ENCODE results near the gene DHX15. TPM values are rescaled to one million over a fixed set of nuclear protein-coding genes. Genes with fewer than 3 reads are reported as not detected.

Gene DHX15
- total RNA-seq, 2 experiments from 2014 or later, result 169 to 177 TPM

DNA sequence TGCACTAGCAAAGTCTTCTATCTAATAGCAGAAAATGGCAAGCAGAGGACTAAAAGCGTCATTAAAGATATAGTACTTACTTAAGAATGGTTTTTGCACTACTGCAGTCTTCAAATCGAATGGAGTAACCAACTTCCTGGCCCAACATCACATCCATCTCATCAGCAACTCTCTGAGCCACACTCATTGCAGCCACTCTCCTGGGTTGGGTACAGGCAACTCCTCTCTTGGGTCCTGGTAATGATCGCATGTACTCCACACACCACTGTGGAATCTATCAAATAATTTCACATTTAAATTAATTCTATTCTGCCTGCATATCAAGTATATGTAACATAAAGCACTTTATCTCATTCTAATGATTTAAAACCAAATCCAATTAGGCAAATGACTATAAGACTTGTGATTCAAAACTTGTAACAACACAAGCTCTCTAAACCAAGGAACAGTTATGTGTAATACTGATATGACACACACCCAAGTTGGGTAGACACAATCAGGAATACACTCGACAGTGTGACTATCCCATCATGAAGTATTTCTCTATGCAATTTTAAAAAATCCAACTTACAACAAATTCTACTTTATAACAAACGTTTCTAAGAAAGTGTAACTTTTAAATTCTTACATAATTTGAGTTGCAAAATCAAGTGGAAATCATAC, 13.6 kb downstream of the DHX15 start:
- ATAC-seq (ENCODE audit: low read depth), result no peak
- POLR2A ChIA-PET, result no interaction called here
- Mint-ChIP-seq H3K9me3 (no peaks in the 10 kb centered on the region), H3K36me3 (peaks cover 45% of the 10 kb centered on the region), H3K27me3 (no peaks in the 10 kb centered on the region), H3K27ac (no peak overlapping the region), H3K4me1 (peaks cover 44% of the 10 kb centered on the region), H3K4me3 (peak overlapping the region; percentile 15)
- DNase-seq, result no peak

DNA sequence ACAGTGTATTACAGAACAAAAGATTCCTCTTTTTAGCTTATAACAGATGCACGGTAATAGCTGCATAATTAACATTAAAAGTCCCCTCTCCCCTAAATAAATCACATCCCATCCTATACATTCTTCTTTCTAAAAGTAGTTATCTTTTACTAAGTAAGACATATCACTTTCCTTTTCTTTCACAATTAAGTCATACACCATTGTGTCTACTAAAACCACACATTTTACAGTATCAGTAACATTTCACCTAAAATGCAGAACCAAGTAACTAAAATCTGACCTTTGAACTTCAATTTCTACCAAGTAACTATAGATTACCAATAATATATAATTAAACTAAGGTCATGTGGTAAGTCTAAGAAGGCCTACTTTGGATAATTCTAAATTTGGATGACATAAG, 14.2 kb downstream of the DHX15 start:
- Mint-ChIP-seq H3K36me3 (peaks cover 45% of the 10 kb centered on the region), H3K4me3 (peak overlapping the region; percentile 35), H3K4me1 (peaks cover 47% of the 10 kb centered on the region), H3K9me3 (no peaks in the 10 kb centered on the region), H3K27ac (peak overlapping the region; percentile 44), H3K27me3 (no peaks in the 10 kb centered on the region)
- DNase-seq (no peak), ATAC-seq (ENCODE audit: low read depth) (no peak)
- POLR2A ChIA-PET, result no interaction called here

DNA sequence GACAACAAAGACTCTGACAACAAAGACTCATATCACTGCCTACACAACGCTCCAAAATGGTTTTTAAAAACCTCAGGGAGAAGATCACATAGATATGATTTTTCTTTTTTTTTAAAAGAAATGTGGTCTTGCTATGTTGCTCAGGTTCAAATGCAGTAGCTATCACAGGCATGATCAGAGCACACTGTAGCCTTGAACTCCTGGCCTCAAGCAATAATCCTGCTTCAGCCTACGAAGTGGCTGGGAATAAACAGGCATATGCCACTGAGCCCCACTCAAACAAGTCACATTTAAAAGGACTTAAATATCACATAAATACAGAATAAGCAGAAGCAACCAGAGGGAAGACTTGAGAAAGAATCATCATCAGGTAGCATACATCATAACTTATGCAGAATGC, 14.7 kb downstream of the DHX15 start:
- no peak for DNase-seq
- Mint-ChIP-seq H3K4me1 (peaks cover 48% of the 10 kb centered on the region), H3K36me3 (peaks cover 47% of the 10 kb centered on the region), H3K9me3 (no peaks in the 10 kb centered on the region), H3K27me3 (no peaks in the 10 kb centered on the region), H3K4me3 (no peak overlapping the region), H3K27ac (no peak overlapping the region)
- ATAC-seq (ENCODE audit: low read depth), result no peak
- POLR2A ChIA-PET, result no interaction called here

DNA sequence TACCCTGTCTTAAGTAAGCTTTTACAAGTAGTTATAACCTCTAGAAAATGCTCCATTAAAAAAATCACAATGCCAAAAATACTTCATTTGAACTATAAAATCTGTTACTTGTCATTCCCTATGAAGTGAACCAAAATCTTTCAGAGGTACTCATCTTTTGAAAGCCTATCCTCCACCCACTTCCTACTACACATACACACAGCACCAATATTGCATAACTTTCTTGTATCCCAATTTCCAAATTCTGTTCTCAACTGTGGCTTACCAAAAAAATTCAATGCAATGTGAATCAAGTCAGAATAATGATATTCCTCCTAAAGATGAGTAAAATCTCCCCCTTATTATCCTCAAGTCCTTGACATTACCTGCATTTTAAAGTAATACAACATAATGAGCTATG, 15.9 kb downstream of the DHX15 start:
- POLR2A ChIA-PET, result no interaction called here
- H3K4me1 Mint-ChIP-seq, result peaks cover 48% of the 10 kb centered on the region

DNA sequence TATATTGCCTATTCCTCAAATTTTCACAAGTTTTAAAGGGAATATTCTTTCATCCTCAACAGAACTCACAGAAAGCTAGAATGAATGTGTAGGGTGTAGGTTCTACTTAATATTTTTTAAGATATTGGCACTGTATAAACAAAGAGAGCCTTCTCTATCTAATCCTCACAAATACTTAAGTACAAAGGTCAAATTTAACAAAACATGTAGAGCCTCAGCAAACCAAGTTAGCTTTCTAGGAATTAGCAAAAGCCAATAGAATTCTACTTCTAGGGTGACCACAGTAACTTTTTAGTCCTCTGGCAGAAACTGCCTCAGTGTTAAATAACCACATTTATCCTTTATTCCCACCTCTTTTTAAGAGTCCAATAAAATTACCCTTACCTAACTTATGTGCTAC, 19.3 kb downstream of the DHX15 start:
- Mint-ChIP-seq H3K27me3 (no peaks in the 10 kb centered on the region), H3K27ac (no peak overlapping the region), H3K9me3 (peaks cover 4% of the 10 kb centered on the region), H3K36me3 (peaks cover 50% of the 10 kb centered on the region), H3K4me3 (no peak overlapping the region), H3K4me1 (peaks cover 34% of the 10 kb centered on the region)
- ATAC-seq (ENCODE audit: low read depth) (no peak), DNase-seq (no peak)
- POLR2A ChIA-PET, result no interaction called here

More for the DNA sequence above, 15.9 kb downstream of the DHX15 start:
- Mint-ChIP-seq H3K27ac (peak overlapping the region; percentile 70), H3K27me3 (no peaks in the 10 kb centered on the region), H3K9me3 (no peaks in the 10 kb centered on the region), H3K4me3 (no peak overlapping the region), H3K36me3 (peaks cover 47% of the 10 kb centered on the region)
- DNase-seq, result no peak
- ATAC-seq (ENCODE audit: low read depth), result no peak

DNA sequence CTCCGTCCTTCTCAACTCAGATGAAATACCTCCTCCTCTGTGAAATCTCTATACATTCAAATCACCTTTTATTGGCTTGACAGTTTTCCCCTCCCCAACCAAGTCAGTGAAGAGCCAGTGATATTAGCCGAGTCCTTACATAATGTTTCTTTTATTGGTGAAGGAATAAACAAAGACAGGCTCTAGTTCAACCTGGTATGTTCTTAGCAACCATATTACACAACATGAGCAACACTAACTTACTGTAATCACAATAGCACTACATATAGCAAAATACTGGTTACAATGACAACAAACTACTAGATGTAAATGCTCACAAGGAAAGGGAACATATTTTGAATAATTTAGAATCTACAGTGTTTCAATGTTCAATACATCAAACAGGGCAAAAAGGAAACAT, 19.9 kb downstream of the DHX15 start:
- Mint-ChIP-seq H3K27ac (no peak overlapping the region), H3K4me3 (no peak overlapping the region)

DNA sequence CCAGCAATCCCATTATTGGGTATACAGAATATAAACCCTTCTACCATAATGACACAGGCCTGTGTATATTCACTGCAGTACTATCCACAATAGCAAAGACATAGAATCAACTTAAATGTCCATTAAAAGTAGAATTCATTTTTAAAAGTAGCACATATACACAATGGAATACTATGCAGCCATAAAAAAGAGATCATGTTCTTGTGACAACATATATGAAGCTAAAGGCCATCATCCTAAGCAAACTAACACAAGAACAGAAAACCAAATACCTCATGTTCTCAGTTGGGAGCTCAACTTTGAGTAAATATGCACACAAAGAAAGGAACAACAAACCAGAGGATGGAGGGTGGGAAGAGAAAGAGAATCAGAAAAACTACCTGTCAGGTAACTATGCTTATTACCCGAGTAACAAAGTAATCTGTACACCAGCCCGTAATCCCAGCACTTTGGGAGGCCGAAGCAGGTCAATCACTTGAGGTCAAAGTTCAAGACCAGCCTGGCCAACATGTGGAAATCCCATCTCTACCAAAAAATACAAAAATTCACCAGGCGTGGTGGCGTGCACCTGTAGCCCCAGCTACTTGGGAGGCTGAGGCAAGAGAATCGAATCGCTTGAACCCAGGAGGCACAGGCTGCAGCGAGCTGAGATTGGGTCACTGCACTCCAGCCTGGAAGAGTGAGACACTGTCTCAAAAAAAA, 22.8 kb downstream of the DHX15 start:
- Mint-ChIP-seq H3K4me3 (no peak overlapping the region), H3K9me3 (peaks cover 4% of the 10 kb centered on the region), H3K36me3 (peaks cover 49% of the 10 kb centered on the region), H3K4me1 (peaks cover 43% of the 10 kb centered on the region), H3K27me3 (no peaks in the 10 kb centered on the region), H3K27ac (no peak overlapping the region)
- DNase-seq (no peak), ATAC-seq (ENCODE audit: low read depth) (no peak)
- POLR2A ChIA-PET, result no interaction called here

More for the DNA sequence above, 19.9 kb downstream of the DHX15 start:
- H3K36me3 Mint-ChIP-seq, result peaks cover 49% of the 10 kb centered on the region
- H3K27me3 Mint-ChIP-seq, result no peaks in the 10 kb centered on the region
- POLR2A ChIA-PET, result no interaction called here
- DNase-seq, result no peak
- ATAC-seq (ENCODE audit: low read depth), result no peak
- peaks cover 4% of the 10 kb centered on the region for H3K9me3 Mint-ChIP-seq
- peaks cover 33% of the 10 kb centered on the region for H3K4me1 Mint-ChIP-seq

DNA sequence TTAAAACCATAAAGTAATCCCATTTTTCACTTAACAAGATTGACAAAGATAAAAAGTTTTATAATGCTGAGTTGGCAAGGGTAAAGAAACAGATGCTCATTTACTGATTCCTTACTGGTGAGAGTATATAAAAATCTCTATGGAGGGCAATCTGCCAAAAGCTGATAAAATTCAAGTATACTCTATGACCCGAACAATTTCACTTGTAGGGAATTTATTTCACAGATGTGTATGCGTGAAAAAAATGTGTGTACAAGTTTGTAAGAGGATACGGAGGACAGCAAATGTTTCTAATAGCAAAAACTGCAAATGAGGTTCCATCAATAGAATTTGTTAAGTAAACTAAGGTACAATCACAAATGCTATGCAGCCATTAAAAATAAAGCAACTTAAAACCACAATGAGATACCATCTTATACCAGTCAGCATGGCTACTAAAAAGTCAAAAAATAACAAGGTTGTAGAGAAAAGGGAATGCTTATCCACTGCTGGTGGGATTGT, 23.4 kb downstream of the DHX15 start:
- POLR2A ChIA-PET, result no interaction called here

DNA sequence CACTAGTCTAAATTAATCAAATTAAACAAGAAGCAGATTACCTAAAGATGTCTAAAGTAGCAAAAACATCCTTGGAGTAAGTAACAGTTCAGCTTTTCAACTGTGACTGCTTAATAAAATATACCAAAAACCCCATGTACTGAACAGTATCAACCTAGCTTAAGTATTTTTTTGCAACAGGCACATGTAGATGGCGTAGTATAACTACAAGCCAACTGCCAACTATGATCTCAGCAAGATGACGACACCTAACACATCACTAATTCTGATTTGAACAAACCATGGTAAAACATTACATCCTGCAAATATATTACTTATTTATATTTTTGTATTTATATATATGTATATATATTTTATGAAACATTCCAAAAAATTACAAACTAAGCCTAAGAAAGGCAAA, 24.5 kb downstream of the DHX15 start:
- no peak overlapping the region for H3K4me3 Mint-ChIP-seq

More for the DNA sequence above, 23.4 kb downstream of the DHX15 start:
- no peaks in the 10 kb centered on the region for H3K27me3 Mint-ChIP-seq
- peaks cover 47% of the 10 kb centered on the region for H3K4me1 Mint-ChIP-seq
- peaks cover 4% of the 10 kb centered on the region for H3K9me3 Mint-ChIP-seq
- no peak for ATAC-seq (ENCODE audit: low read depth)
- no peak overlapping the region for H3K27ac Mint-ChIP-seq
- H3K36me3 Mint-ChIP-seq, result peaks cover 50% of the 10 kb centered on the region
- H3K4me3 Mint-ChIP-seq, result no peak overlapping the region
- no peak for DNase-seq

DNA sequence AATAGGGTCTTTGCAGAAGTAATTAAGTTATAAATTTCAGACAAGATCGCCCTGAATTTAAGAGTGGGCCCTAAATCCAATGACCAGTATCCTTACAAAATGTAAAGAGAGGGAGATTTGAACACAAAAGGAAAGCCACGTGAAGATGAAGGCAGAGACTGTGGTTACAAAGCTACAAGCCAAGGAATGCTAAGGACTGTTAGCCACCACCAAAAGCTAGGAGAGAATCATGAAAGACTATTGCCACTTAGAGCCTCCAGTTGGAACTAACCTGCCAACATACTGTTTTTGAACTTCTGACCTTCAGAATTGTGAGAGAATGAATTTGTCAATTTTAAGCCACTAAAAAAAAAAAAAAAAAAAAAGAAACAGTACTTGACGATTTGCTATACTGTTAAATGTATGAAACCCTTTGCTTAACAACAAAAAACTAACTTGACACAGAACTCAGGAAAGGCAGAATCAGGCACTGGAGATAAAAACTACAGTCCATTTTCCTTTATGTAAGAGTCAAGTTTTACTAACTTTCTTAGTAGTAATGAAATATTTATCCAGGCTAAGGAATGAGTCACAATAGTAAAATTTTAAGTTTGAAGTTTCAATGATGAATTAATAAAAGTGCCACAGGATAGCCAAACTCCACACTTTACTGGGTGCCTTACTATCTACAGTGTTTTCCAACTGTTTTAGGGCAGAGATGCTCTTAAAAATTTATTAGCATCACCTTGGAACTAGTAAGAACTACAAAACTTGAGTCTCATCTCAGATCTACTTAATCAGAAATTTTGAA, 25.1 kb downstream of the DHX15 start:
- Mint-ChIP-seq H3K9me3 (peaks cover 4% of the 10 kb centered on the region), H3K4me1 (peaks cover 41% of the 10 kb centered on the region), H3K27ac (no peak overlapping the region), H3K4me3 (peak overlapping the region; percentile 32), H3K27me3 (no peaks in the 10 kb centered on the region), H3K36me3 (peaks cover 46% of the 10 kb centered on the region)
- POLR2A ChIA-PET, result interaction anchor here (1.3 kb wide), 1 partner anchor 25 kb away, joined by 7 read pairs; the partner anchor contains the start of gene DHX15
- no peak for DNase-seq
- no peak for ATAC-seq (ENCODE audit: low read depth)

More for the DNA sequence above, 24.5 kb downstream of the DHX15 start:
- peaks cover 45% of the 10 kb centered on the region for H3K4me1 Mint-ChIP-seq
- peaks cover 48% of the 10 kb centered on the region for H3K36me3 Mint-ChIP-seq
- ATAC-seq (ENCODE audit: low read depth) (no peak), DNase-seq (no peak)
- no peaks in the 10 kb centered on the region for H3K27me3 Mint-ChIP-seq
- H3K27ac Mint-ChIP-seq, result no peak overlapping the region
- POLR2A ChIA-PET, result interaction anchor here (1.3 kb wide), 1 partner anchor 25 kb away, joined by 7 read pairs; the partner anchor contains the start of gene DHX15
- peaks cover 4% of the 10 kb centered on the region for H3K9me3 Mint-ChIP-seq

DNA sequence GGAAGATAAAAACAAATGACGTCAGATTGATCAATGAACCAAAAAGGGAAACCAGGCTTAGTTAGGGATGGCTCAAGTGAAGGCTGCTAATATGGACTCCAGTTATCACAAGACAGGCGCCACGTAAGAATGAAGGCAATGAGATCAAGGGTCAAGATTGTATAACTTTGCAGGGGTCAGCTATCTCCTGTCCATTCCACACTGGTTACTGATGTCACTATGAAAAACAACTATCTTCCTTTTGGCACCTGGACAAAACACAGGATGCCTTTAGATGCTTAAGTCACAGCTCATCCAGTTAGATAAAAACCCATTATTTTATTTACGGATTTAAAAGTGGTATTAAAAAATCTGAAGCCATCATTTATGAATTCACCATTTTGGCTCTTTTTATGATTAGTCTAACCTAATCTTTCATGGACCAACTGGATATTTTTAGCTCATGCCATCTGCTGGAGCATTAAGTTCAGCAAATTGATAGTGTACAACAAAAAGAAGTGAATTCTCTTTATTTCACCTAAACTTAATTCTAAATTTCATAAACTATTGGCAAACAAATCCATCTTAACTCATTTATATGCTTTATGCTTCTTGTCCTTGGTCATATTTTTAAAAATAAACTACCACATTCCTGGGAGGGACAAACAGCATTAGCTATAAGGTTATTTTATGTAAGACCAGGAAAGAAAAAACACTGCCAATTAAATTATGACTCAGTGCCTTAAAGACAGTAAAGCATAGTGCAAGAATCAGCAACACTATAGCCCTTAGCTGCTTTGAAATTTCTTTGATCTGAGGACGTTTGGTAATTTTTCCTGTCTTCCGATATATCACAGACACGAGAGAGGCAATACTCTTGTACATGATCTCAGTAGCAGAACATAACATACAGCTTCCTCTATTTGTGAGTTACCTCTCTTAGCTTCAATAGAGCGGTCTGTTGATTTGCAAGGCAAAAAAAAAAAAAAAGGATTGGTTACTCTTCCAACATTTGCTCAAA, 27.0 kb downstream of the DHX15 start:
- POLR2A ChIA-PET, result interaction anchor here (0.6 to 1.6 kb wide), 4 partner anchors 8 to 187 kb away, joined by 3 to 5 read pairs (median 3); partner anchors contain the start of gene DHX15
- peak; percentile 71 for ATAC-seq (ENCODE audit: low read depth)
- peaks cover 35% of the 10 kb centered on the region for H3K36me3 Mint-ChIP-seq
- peak overlapping the region; percentile 41 for H3K4me3 Mint-ChIP-seq
- no peaks in the 10 kb centered on the region for H3K27me3 Mint-ChIP-seq
- H3K9me3 Mint-ChIP-seq, result peaks cover 4% of the 10 kb centered on the region
- H3K27ac Mint-ChIP-seq, result peak overlapping the region; percentile 41
- no peak for DNase-seq
- peaks cover 41% of the 10 kb centered on the region for H3K4me1 Mint-ChIP-seq

DNA sequence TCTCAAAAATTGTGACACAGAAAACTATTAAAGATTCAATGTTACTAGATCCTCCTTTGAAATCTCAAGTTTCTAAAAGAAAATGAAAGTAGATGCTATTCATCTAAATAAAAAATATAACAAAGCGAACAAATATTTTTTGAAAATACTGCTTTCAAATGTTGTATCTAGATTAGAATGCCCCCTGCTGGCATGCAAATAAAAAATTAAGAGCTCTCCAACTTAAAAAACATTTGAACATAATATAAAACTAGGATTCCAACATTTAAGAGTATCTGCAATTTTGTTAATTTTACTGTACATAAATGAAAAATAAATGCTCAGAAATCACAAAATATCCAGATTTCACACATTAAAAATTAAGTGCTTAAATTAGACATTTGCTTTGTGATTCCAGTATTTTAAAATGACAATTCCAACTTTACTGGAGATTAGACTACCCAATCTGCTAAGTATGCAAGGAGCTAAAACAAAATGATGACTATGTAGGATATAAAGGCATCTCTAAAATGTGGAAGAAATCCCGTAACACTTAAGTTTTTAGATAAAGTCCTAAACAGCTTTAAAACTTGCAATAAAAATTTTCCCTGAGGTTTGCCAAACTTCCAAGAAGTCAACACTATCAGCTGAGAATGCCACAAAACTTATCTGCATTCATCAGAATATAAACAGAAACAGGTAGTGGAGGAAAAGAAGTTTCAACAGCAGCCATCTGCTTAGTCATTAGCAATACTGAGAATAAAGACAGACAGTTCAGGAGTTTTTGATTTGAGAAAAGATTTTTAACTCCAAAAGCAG, 32.7 kb downstream of the DHX15 start:
- no peak overlapping the region for H3K27ac Mint-ChIP-seq
- H3K4me1 Mint-ChIP-seq, result peaks cover 28% of the 10 kb centered on the region
- H3K4me3 Mint-ChIP-seq, result no peak overlapping the region

More for the DNA sequence above, 32.7 kb downstream of the DHX15 start:
- no peak for DNase-seq
- POLR2A ChIA-PET, result no interaction called here
- Mint-ChIP-seq H3K27me3 (no peaks in the 10 kb centered on the region), H3K36me3 (peaks cover 25% of the 10 kb centered on the region), H3K9me3 (no peaks in the 10 kb centered on the region)
- ATAC-seq (ENCODE audit: low read depth), result no peak
